CD4-positive, alpha-beta T cell (primary cell): Measurements from ENCODE around the gene PRMT9. TPM values are rescaled to one million over a fixed set of nuclear protein-coding genes. Genes with fewer than 3 reads are reported as not detected.

Experiments used
- ATAC-seq: fragments of 200-7000 bp; cut with Tn5 transposase; one replicate; pipeline ENCODE4 v1.10.0; 2022; ENCODE audit warnings: mild to moderate bottlenecking; ENCODE audit not compliant: poor library complexity
- CTCF ChIA-PET: fragments of 350-600 bp; sonication (Branson Sonifier 250); formaldehyde crosslinking; loops from one replicate; lab custom pipeline; 2021; ENCODE audit warnings: antibody characterized with exemption, inconsistent platforms; lab: Charles Lee
- POLR2A ChIA-PET: fragments of 350-600 bp; sonication (Branson Sonifier 250); formaldehyde crosslinking; loops from one replicate; lab custom pipeline; 2021; ENCODE audit warnings: antibody characterized with exemption, inconsistent platforms; lab: Charles Lee
- DNase-seq, 14 experiments: peaks; one replicate each; pipeline ENCODE4 v3.0.0-alpha.2; 2013 to 2020; ENCODE audit warnings: mixed read lengths in 2 of 14
- H3K27ac ChIP-seq, 2 donors: one replicate each; pipeline versions ENCODE4 v1.5.1 to v1.7.0; 2013; ENCODE audit warnings: low read length in 2 of 2, low read depth in 1 of 2, mild to moderate bottlenecking in 1 of 2
- H3K27me3 ChIP-seq, 2 experiments: 1 replicate in 1 of 2; 2 replicates in 1 of 2; pipeline versions ENCODE4 v1.6.1 to v1.7.0; 2013; ENCODE audit warnings: low read length in 2 of 2, control low read depth in 1 of 2, mild to moderate bottlenecking in 1 of 2, moderate library complexity in 1 of 2; ENCODE audit not compliant: insufficient read depth in 2 of 2, control insufficient read depth in 1 of 2
- H3K36me3 ChIP-seq: one replicate; pipeline ENCODE4 v1.6.1; 2013; ENCODE audit warnings: low read length, control low read depth; ENCODE audit not compliant: insufficient read depth
- H3K4me1 ChIP-seq: one replicate; pipeline ENCODE4 v1.6.1; 2013; ENCODE audit warnings: low read length, control low read depth; ENCODE audit not compliant: insufficient read depth
- H3K4me3 ChIP-seq: one replicate; pipeline ENCODE4 v1.5.1; 2013; ENCODE audit warnings: mild to moderate bottlenecking, low read length, moderate library complexity
- H3K9me3 ChIP-seq, 2 experiments: 1 replicate in 1 of 2; 2 replicates in 1 of 2; pipeline versions ENCODE4 v1.6.1 to v1.7.0; 2013; ENCODE audit warnings: low read length in 2 of 2, mild to moderate bottlenecking in 2 of 2, control low read depth in 1 of 2, moderate library complexity in 1 of 2; ENCODE audit not compliant: control insufficient read depth in 1 of 2, insufficient read depth in 1 of 2
- H3K27ac Mint-ChIP-seq: one replicate; pipeline ENCODE4 v1.8.0; 2020; ENCODE audit warnings: mixed read lengths
- H3K27me3 Mint-ChIP-seq: one replicate; pipeline ENCODE4 v1.8.0; 2021; ENCODE audit warnings: mixed read lengths
- H3K36me3 Mint-ChIP-seq: one replicate; pipeline ENCODE4 v1.8.0; 2021; ENCODE audit warnings: low read depth, mixed read lengths
- H3K4me1 Mint-ChIP-seq: one replicate; pipeline ENCODE4 v1.8.0; 2021; ENCODE audit warnings: low read depth, mixed read lengths
- H3K4me3 Mint-ChIP-seq: one replicate; pipeline ENCODE4 v1.8.0; 2020; ENCODE audit warnings: mild to moderate bottlenecking, mixed read lengths
- H3K9me3 Mint-ChIP-seq: one replicate; pipeline ENCODE4 v1.8.0; 2020; ENCODE audit warnings: mixed read lengths
- intact Hi-C, 2 experiments: fragments of 100-400 bp; cut with DNase I in 1 of 2; cut with micrococcal nuclease in 1 of 2; formaldehyde crosslinking; loops; one replicate each; pipeline versions ENCODE4 v1.15.1 to v1.9.0; 2023 to 2025; cut with DNase I, micrococcal nuclease
- total RNA-seq, 174 experiments: library from RNA in 2 of 174; stranded (reverse) in 2 of 174; gene quantifications; one replicate each; pipeline ENCODE4 v1.2.3 and lab custom pipeline; 2021 to 2026
- TF ChIP-seq, protein P1 (sequence below): fragments of 200-600 bp; IDR thresholded peaks from one replicate; pipeline ENCODE4 v1.8.0; 2022; ENCODE audit warnings: antibody characterized with exemption, mild to moderate bottlenecking

PRMT9 gene
- total RNA-seq, 2 experiments from 2014 or later = 21.0 to 21.1 TPM

- peak; percentile 23 to 77 (median 40) for DNase-seq
- Mint-ChIP-seq H3K27ac (no peak overlapping the region), H3K4me3 (no peak overlapping the region), H3K36me3 (no peaks in the 10 kb centered on the region), H3K4me1 (no peaks in the 10 kb centered on the region), H3K27me3 (no peaks in the 10 kb centered on the region), H3K9me3 (no peaks in the 10 kb centered on the region)
- peak; percentile 71 for ATAC-seq
- POLR2A ChIA-PET = no interaction called here
- no peaks in the 10 kb centered on the region for H3K4me1 ChIP-seq
- TF ChIP-seq, protein P1, sequence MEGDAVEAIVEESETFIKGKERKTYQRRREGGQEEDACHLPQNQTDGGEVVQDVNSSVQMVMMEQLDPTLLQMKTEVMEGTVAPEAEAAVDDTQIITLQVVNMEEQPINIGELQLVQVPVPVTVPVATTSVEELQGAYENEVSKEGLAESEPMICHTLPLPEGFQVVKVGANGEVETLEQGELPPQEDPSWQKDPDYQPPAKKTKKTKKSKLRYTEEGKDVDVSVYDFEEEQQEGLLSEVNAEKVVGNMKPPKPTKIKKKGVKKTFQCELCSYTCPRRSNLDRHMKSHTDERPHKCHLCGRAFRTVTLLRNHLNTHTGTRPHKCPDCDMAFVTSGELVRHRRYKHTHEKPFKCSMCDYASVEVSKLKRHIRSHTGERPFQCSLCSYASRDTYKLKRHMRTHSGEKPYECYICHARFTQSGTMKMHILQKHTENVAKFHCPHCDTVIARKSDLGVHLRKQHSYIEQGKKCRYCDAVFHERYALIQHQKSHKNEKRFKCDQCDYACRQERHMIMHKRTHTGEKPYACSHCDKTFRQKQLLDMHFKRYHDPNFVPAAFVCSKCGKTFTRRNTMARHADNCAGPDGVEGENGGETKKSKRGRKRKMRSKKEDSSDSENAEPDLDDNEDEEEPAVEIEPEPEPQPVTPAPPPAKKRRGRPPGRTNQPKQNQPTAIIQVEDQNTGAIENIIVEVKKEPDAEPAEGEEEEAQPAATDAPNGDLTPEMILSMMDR = peak; percentile 97
- intact Hi-C loops = loop anchor here (1.0 to 2.0 kb wide), 2 partner anchors 21 to 158 kb away; no protein-coding TSS in a partner anchor
- no peaks in the 10 kb centered on the region for H3K36me3 ChIP-seq
- H3K27me3 ChIP-seq = no peaks in the 10 kb centered on the region
- H3K4me3 ChIP-seq = no peak overlapping the region
- CTCF ChIA-PET = interaction anchor here (1.3 to 6.4 kb wide), 2 partner anchors 155 to 158 kb away, joined by 4 to 37 read pairs; no protein-coding TSS in a partner anchor
- no peaks in the 10 kb centered on the region for H3K9me3 ChIP-seq
- H3K27ac ChIP-seq = no peak overlapping the region
These were observed 24.1 kb upstream of the PRMT9 start for GRCh38 chr4:147707892-147708672.

GRCh38 chr4:147704846-147705245, 20.9 kb upstream of the PRMT9 start:
- TF ChIP-seq, protein P1 = no peak
- intact Hi-C loops = no loop called here
- no peak for ATAC-seq
- DNase-seq = no peak
- Histone ChIP-seq H3K36me3 (no peaks in the 10 kb centered on the region), H3K4me3 (no peak overlapping the region), H3K9me3 (no peaks in the 10 kb centered on the region), H3K4me1 (no peaks in the 10 kb centered on the region), H3K27ac (no peak overlapping the region), H3K27me3 (no peaks in the 10 kb centered on the region)
- H3K27ac Mint-ChIP-seq = no peak overlapping the region
- ChIA-PET CTCF (no interaction called here), POLR2A (no interaction called here)
- H3K36me3 Mint-ChIP-seq = no peaks in the 10 kb centered on the region
- H3K27me3 Mint-ChIP-seq = no peaks in the 10 kb centered on the region
- H3K4me3 Mint-ChIP-seq = no peak overlapping the region
- H3K9me3 Mint-ChIP-seq = no peaks in the 10 kb centered on the region
- H3K4me1 Mint-ChIP-seq = no peaks in the 10 kb centered on the region

- Histone ChIP-seq H3K9me3 (no peaks in the 10 kb centered on the region), H3K27me3 (peaks cover 2 to 12% of the 10 kb centered on the region in 2 experiments), H3K27ac (no peak overlapping the region), H3K4me3 (no peak overlapping the region), H3K36me3 (no peaks in the 10 kb centered on the region), H3K4me1 (no peaks in the 10 kb centered on the region)
- intact Hi-C loops = no loop called here
- Mint-ChIP-seq H3K36me3 (no peaks in the 10 kb centered on the region), H3K27me3 (peaks cover 21% of the 10 kb centered on the region), H3K9me3 (no peaks in the 10 kb centered on the region), H3K4me1 (no peaks in the 10 kb centered on the region), H3K4me3 (no peak overlapping the region), H3K27ac (no peak overlapping the region)
- TF ChIP-seq, protein P1 = no peak
- POLR2A ChIA-PET = no interaction called here
- CTCF ChIA-PET = no interaction called here
- DNase-seq = no peak
- ATAC-seq = no peak
These were observed 12.9 kb upstream of the PRMT9 start for GRCh38 chr4:147696866-147697265.
